Measurements from ENCODE around the gene RAET1E.

DNA sequence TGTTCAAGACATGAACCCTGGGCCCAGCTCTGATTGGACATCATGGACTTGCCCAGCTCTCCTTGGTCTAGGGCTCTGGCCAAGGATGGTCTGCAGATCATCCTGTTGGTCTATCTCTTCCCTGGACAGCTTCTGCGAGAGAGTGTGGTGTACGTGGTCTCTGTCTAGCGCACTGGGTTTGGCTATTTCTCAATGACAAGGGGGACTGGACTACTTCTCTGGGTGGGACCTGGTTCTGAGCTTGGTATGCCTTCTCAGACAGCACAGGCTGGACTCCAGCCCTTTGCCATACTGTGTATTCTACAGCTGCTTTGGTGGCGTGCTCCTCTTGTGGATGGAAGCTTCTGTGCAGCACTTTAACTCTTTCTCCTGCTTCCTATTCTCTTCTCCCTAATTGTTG is 8.5 kb upstream of the RAET1E start:
- TF ChIP-seq POLR2A (IDR thresholded peaks at IDR 0.05; ENCODE audit: low read length) (no peak), GATA1 (IDR thresholded peaks at IDR 0.05; ENCODE audit: low read depth, low read length) (no peak)
